ENCODE data around the gene PREX1. TPM values are rescaled to one million over a fixed set of nuclear protein-coding genes. Genes with fewer than 3 reads are reported as not detected.

PREX1 gene
- total and polyA plus RNA-seq, 2 experiments from 2014 or later = 2.4 to 10.3 TPM

GRCh38 chr20:48617481-48617880, 210.3 kb downstream of the PREX1 start:
- no peaks in the 10 kb centered on the region for H4K20me1 ChIP-seq (replicated peaks; ENCODE audit: insufficient read depth)
- Mint-ChIP-seq H3K4me1 (peaks cover 5% of the 10 kb centered on the region; the same call in 2 of the 3 replicates), H3K36me3 (ENCODE audit: low read depth) (no peaks in the 10 kb centered on the region), H3K27ac (no peak overlapping the region), H3K4me3 (no peak overlapping the region), H3K27me3 (ENCODE audit: insufficient read depth, low read depth, poor library complexity) (peaks cover 14% of the 10 kb centered on the region), H3K9me3 (no peaks in the 10 kb centered on the region; the same call in 2 of the 3 replicates)
- no peaks in the 10 kb centered on the region for H3F3A ChIP-seq (replicated peaks; ENCODE audit: low read depth)
- no peaks in the 10 kb centered on the region; the same call in 1 of the 2 replicates for H3K4me1 ChIP-seq (ENCODE audit: insufficient read depth)
- no peaks in the 10 kb centered on the region for H3K9me2 ChIP-seq (ENCODE audit: insufficient read depth)
- DNase-seq (ENCODE audit: low spot score) (no peak), ATAC-seq (no peak)
- TF ChIP-seq ZNF331 (CRISPR knock-in tag; IDR thresholded peaks at IDR 0.05; ENCODE audit: low read depth) (no peak), EZH2phosphoT487 (IDR thresholded peaks at IDR 0.05; ENCODE audit: unreplicated experiment) (no peak), EZH2 (IDR thresholded peaks at IDR 0.05; ENCODE audit: low read depth, unreplicated experiment) (no peak), POLR2AphosphoS5 (IDR thresholded peaks at IDR 0.05; ENCODE audit: low read depth) (no peak), JUNB (IDR thresholded peaks at IDR 0.05; ENCODE audit: unreplicated experiment) (no peak), CTCF (conservative IDR thresholded peaks at IDR 0.05; ENCODE audit: low read depth in 2 of 2) (no peak), STAT1 (IDR thresholded peaks at IDR 0.05; ENCODE audit: unreplicated experiment) (no peak), ETS1 (IDR thresholded peaks at IDR 0.05) (no peak), ZNF462 (CRISPR knock-in tag; IDR thresholded peaks at IDR 0.05) (no peak), NANOG (IDR thresholded peaks at IDR 0.05; ENCODE audit: borderline replicate concordance) (no peak), ZNF114 (CRISPR knock-in tag; IDR thresholded peaks at IDR 0.05) (no peak), CREB1 (CRISPR knock-in tag; IDR thresholded peaks at IDR 0.05; ENCODE audit: low read depth) (no peak), REST (IDR thresholded peaks at IDR 0.05; ENCODE audit: unreplicated experiment) (no peak)
- H3K79me2 ChIP-seq (replicated peaks; ENCODE audit: insufficient read depth) = no peaks in the 10 kb centered on the region
- H3K4me3 ChIP-seq = no peak overlapping the region
- no peaks in the 10 kb centered on the region for H3K36me3 ChIP-seq (ENCODE audit: insufficient read depth)
- no peak overlapping the region for H2AFZ ChIP-seq
- no peak overlapping the region for H3K27ac ChIP-seq (ENCODE audit: low read depth)
- H3K4me2 ChIP-seq = no peak overlapping the region
- no peaks in the 10 kb centered on the region for H3K27me3 ChIP-seq (ENCODE audit: insufficient read depth)
